HUES64 (cell line): ENCODE measurements around the gene SH2D5.

ENCODE experiments used
- H3K27ac ChIP-seq: 2 replicates; pipeline ENCODE4 v1.7.0; 2013; ENCODE audit warnings: low read depth, low read length, inconsistent platforms
- H3K27me3 ChIP-seq: 2 replicates; pipeline ENCODE4 v1.6.1; 2013; ENCODE audit warnings: mild to moderate bottlenecking, low read length; ENCODE audit not compliant: insufficient read depth
- H3K36me3 ChIP-seq: 2 replicates; pipeline ENCODE4 v1.6.1; 2013; ENCODE audit warnings: mild to moderate bottlenecking, low read length; ENCODE audit not compliant: insufficient read depth
- H3K4me1 ChIP-seq: 2 replicates; pipeline ENCODE4 v1.6.1; 2013; ENCODE audit warnings: mild to moderate bottlenecking, low read length, moderate library complexity; ENCODE audit not compliant: insufficient read depth
- H3K4me3 ChIP-seq: 2 replicates; pipeline ENCODE4 v1.5.1; 2013; ENCODE audit warnings: mild to moderate bottlenecking, low read length, moderate library complexity
- H3K9ac ChIP-seq: 2 replicates; pipeline ENCODE4 v1.6.1; 2013; ENCODE audit warnings: mild to moderate bottlenecking, low read depth, low read length
- H3K9me3 ChIP-seq: 2 replicates; pipeline ENCODE4 v1.6.1; 2013; ENCODE audit warnings: low read depth, low read length; ENCODE audit not compliant: insufficient read depth
- WGBS: fragments of 150-250, 120-280 bp; methylation state at CpG from one replicate; pipeline ENCODE4 v1.1.7; 2013; ENCODE audit warnings: missing lambda C conversion rate; 5-methylcytosine and 5-hydroxymethylcytosine counted together

SH2D5 gene

DNA sequence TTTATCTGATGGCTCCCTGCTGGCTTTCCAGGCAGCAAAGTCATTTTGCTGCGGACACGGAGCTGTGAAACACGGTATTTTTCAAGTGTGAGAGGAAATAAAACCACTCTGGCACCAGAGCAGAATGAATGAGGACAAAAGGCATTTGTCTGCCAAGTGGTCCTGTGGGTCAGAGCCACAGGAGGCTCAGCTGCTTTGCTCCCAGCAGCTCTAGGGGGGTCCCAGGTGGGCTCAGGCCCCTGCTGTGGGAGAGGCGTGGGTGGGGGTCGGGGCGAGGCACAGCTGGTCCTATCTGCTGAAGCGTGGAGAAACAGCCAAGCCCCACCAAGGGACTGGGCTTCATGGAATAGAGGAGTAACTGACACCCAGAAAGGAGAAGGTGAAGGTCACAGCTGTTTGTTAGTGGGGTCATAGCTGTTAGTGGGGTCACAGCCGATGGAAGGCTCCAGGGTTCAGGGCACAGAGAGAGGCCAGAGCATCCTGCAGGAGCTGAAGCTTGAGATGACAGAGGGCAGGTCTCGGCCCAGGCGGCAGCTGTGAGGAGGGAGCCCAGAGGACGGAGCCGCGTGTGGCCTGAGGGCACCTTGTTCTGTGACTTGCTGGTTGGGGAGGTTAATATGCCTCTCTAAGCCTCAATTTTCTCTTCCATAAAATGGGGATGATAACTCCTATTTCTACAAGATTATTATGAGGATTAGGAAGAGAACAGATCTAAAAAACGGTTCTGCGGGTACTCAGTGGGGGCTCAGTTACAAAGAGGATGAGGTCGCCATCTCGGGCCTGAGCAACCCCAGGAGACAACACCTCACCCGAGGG, 21.8 kb downstream of the SH2D5 start:
- H3K36me3 ChIP-seq, result peaks cover 25% of the 10 kb centered on the region; the same call in 1 of the 2 replicates
- H3K4me1 ChIP-seq, result no peaks in the 10 kb centered on the region
- 87% methylated on average over 18 of the region's 18 CpGs for WGBS
- H3K27me3 ChIP-seq, result no peaks in the 10 kb centered on the region
- H3K9ac ChIP-seq, result no peak overlapping the region
- H3K27ac ChIP-seq, result no peak overlapping the region
- H3K4me3 ChIP-seq, result no peak overlapping the region
- H3K9me3 ChIP-seq, result no peaks in the 10 kb centered on the region

DNA sequence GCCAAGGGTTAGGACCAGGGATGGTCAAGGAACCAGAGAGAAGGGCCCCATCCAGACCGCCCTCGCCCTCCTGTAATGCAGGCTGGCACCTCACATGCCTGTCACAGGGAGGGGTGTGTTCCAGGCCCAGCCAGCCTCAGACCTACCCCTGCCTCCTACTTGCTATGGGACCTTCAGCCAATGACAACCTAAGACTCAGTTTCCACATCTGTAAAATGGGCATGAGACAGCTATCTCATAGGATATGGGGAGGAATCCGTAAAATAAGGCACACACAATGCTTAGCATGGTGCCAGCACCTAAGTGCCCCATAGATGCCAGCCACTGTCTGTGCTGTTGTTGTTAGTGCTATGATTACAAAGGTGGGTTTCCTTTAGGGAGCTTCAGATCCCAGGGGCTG, 22.6 kb downstream of the SH2D5 start:
- H3K36me3 ChIP-seq, result peaks cover 23% of the 10 kb centered on the region; the same call in 1 of the 2 replicates
- H3K4me3 ChIP-seq, result no peak overlapping the region
- 96% methylated on average over 3 of the region's 3 CpGs for WGBS
- no peaks in the 10 kb centered on the region for H3K27me3 ChIP-seq
- no peak overlapping the region for H3K27ac ChIP-seq
- H3K4me1 ChIP-seq, result no peaks in the 10 kb centered on the region
- no peaks in the 10 kb centered on the region for H3K9me3 ChIP-seq
- no peak overlapping the region for H3K9ac ChIP-seq

DNA sequence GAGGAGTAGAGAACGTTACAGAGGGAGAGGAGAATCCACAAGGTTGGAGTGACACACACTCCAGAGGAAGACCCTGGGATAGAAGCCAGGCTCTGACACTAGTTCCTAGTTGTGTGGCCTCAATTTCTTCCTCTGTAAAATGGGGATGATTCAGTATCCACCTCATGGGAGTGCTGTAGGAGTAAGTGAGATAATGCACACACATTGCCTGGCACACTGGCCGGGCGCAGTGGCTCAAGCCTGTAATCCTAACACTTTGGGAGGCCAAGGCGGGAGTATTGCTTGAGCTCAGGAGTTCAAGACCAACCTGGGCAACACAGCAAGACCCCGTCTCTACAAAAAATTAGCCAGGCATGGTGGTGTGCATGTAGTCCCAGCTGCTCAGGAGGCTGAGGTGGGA, 23.6 kb downstream of the SH2D5 start:
- Histone ChIP-seq H3K27me3 (no peaks in the 10 kb centered on the region), H3K4me1 (no peaks in the 10 kb centered on the region), H3K27ac (no peak overlapping the region), H3K36me3 (peaks cover 22% of the 10 kb centered on the region; the same call in 1 of the 2 replicates), H3K9ac (no peak overlapping the region), H3K9me3 (no peaks in the 10 kb centered on the region), H3K4me3 (no peak overlapping the region)
- WGBS, result 89% methylated on average over 5 of the region's 5 CpGs

DNA sequence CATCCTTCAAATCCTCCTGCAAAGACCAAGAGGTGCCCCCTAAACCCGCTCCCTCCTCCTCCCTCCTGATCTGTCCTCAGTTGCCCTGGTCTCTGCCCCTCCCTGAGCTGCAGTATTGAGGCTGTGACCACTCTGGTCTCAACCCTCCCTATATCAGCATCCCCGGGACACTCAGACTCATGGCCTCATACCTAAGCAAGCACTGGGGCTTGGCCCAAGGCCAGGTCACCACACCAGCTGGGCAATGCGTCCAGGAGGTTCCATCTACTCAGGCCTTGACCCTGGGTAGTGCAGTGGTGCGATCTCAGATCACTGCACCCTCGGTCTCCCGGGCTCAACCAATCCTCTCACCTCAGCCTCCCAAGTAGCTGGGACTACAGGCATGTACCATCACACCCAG, 24.4 kb downstream of the SH2D5 start:
- Histone ChIP-seq H3K9ac (no peak overlapping the region), H3K9me3 (no peaks in the 10 kb centered on the region), H3K27ac (no peak overlapping the region), H3K36me3 (peaks cover 22% of the 10 kb centered on the region; the same call in 1 of the 2 replicates), H3K4me1 (no peaks in the 10 kb centered on the region), H3K27me3 (no peaks in the 10 kb centered on the region), H3K4me3 (no peak overlapping the region)
- 92% methylated on average over 6 of the region's 6 CpGs for WGBS

DNA sequence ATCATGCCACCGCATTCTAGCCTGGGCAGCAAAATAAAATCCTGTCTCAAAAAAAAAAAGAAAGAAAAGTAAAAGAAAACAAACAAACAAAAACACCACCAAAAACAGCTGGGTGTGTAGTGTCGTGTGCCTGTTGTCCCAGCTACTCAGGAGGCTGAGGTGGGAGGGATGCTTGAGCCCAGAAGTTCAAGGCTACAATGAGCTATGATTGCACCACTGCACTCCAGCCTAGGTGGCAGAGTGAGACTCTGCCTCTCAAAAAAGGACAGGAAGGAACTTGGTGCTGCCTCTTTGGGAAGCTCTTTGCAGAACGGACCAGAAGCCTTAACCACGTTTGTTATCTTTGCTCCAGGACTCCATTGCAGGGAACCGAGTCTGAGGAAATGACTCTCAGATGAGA, 25.7 kb downstream of the SH2D5 start:
- H3K9me3 ChIP-seq, result no peaks in the 10 kb centered on the region
- no peaks in the 10 kb centered on the region for H3K27me3 ChIP-seq
- 87% methylated on average over 4 of the region's 5 CpGs for WGBS
- no peak overlapping the region for H3K27ac ChIP-seq
- H3K4me1 ChIP-seq, result no peaks in the 10 kb centered on the region
- peaks cover 22% of the 10 kb centered on the region; the same call in 1 of the 2 replicates for H3K36me3 ChIP-seq
- no peak overlapping the region for H3K9ac ChIP-seq
- no peak overlapping the region for H3K4me3 ChIP-seq

DNA sequence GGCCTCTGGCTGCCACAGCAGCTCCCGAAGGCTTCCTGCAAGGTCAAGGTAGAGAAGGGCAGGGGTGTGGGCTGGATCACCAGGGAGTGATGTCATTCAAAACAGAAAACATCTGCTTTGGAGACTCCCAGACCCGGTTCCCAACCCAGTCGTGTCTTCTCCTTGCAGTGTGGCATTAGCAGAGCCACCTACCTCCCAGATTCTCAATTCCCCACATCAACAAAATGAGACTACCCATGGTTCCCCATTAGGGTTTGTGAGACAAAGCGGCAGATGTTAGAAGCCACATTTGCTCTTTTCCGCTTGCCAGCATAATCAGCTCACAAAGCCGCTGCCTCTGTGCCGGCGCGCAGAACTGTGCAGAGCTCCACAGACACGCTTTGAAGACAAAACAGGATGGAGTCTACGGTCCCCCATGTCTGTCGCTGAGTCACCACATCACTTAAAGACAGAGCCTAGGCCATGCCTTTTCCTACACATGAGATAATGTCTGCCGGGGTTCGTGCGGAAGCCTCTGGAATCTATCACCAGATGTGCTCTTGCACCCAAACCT, 27.2 kb downstream of the SH2D5 start:
- Histone ChIP-seq H3K27ac (no peak overlapping the region), H3K27me3 (no peaks in the 10 kb centered on the region)

DNA sequence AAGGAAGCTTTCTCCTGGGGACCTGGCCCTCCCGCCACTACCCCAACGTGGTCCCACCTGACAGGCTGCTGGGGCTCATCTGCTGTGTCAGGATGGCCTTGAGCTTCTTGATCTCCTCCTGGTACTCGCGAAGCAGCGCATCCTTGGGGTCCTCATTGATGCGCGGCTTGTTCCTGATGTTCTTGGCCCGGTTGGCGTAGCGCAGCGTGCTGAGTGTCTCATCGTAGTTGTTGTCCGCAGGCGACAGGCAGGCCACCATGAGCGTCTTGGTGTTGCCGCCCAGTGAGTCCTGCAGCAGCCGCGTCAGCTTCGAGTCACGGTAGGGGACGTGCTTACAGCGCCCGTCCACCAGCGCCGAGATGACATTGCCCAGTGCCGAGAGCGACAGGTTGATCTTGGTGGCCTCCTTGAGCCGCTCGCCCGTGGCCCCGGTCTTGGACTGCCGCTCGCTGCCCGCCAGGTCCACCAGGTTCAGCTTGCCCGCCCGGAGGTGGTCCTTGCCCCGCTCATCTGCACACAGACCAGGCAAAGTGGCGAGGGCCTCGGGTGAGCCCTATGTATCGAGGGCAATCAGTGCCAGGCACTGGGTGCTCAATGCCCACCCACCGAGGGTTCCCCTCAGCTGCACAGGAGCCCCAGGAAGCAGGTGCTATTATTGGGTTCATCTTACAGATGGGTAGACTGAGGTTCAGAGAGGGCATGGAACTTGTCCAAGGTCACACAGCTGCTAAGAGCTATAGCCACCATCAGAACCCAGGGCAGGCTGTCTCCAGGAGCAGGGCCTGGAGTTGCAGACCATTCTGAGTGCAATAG, 27.9 kb downstream of the SH2D5 start:
- Histone ChIP-seq H3K9me3 (no peaks in the 10 kb centered on the region), H3K9ac (no peak overlapping the region), H3K27me3 (no peaks in the 10 kb centered on the region), H3K27ac (no peak overlapping the region), H3K4me3 (no peak overlapping the region), H3K36me3 (peaks cover 16% of the 10 kb centered on the region; the same call in 1 of the 2 replicates), H3K4me1 (no peaks in the 10 kb centered on the region)
- WGBS, result 95% methylated on average over 41 of the region's 41 CpGs

More for the DNA sequence above, 27.2 kb downstream of the SH2D5 start:
- Histone ChIP-seq H3K4me3 (no peak overlapping the region), H3K9ac (no peak overlapping the region), H3K9me3 (no peaks in the 10 kb centered on the region), H3K36me3 (peaks cover 22% of the 10 kb centered on the region; the same call in 1 of the 2 replicates), H3K4me1 (no peaks in the 10 kb centered on the region)
- WGBS, result 95% methylated on average over 15 of the region's 15 CpGs

DNA sequence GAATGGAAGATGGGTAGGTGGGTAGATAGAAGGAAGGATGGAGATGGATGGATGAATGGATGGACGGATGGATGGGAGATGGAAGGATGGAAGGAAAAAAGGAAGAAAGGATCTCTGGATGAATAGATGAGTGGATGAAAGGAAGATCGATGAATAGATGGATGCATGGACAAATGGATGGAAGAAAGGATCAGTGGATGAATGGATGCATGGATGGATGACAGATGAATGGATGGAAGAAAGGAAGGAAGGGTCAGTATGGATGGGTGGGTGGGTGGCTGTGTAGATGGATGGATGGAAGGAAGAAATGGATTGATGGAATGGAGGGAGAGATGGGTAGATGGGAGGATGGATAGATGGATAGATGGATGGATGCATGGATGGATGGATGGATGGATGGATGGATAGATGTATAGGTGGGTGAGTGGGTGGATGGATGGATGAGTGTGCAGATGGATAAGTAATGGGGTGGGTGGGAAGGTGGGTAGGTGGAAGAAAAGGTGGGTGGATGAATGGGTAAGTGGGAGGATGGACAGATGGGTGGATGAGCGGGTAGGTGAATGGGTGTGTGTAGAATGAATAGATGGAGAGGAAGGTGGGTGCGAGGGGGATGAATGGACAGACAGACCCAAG, 29.3 kb downstream of the SH2D5 start:
- Histone ChIP-seq H3K4me3 (no peak overlapping the region), H3K9me3 (no peaks in the 10 kb centered on the region), H3K9ac (no peak overlapping the region), H3K27me3 (no peaks in the 10 kb centered on the region), H3K36me3 (peaks cover 9% of the 10 kb centered on the region; the same call in 1 of the 2 replicates), H3K27ac (no peak overlapping the region), H3K4me1 (no peaks in the 10 kb centered on the region)
- WGBS, result 84% methylated on average over 4 of the region's 4 CpGs

DNA sequence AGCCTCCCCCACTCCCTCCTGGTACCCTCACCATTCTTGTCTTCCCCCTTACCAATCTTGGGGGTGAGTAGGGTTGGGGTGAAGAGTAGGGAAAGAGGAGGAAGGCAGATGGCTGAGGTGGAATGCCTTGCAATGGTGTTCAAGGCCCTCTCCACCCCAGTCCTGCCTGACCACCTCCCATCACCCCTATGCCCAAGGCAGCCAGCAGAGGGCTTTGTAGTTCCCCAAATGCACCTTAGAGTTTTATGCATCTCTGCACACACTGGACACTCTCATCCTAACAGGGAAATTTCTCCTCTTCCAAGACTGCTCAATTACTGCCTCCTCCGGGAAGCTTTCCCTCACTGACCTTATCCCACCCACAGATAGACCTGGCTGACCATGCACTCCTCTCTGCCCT, 30.1 kb downstream of the SH2D5 start:
- 0 out of 2 replicates have a peak, but pooled peaks cover under 1% of the 10 kb centered on the region for H3K4me1 ChIP-seq
- H3K27ac ChIP-seq, result no peak overlapping the region
- H3K9ac ChIP-seq, result no peak overlapping the region
- H3K4me3 ChIP-seq, result no peak overlapping the region
- H3K36me3 ChIP-seq, result peaks cover 4% of the 10 kb centered on the region; the same call in 1 of the 2 replicates
- WGBS, result 92% methylated on average over 1 of the region's 1 CpG
- no peaks in the 10 kb centered on the region for H3K27me3 ChIP-seq
- no peaks in the 10 kb centered on the region for H3K9me3 ChIP-seq

DNA sequence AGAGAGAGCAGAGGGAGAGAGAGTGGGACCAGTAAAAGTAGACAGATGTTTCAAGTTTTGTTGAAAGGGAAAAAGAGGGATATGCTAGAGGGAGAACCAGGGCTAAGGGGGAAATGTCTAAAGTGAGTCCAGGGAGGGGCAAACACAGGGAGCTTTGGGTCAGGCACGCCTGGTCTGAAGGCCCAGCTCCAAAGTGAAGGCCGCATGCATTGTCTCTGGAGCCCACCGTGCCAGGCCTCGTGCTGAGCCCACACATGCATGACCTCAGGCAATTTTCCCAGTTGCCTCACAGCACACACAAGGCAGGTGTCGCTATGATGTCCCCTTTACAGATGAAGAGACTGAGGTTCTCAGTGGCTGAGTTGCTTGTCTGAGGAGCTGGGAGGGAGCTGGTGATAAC, 30.7 kb downstream of the SH2D5 start:
- Histone ChIP-seq H3K27me3 (no peaks in the 10 kb centered on the region), H3K9ac (no peak overlapping the region), H3K36me3 (no peaks in the 10 kb centered on the region; the same call in 1 of the 2 replicates), H3K4me3 (no peak overlapping the region), H3K27ac (no peak overlapping the region), H3K9me3 (no peaks in the 10 kb centered on the region), H3K4me1 (0 out of 2 replicates have a peak, but pooled peaks cover 3% of the 10 kb centered on the region)
- WGBS, result 90% methylated on average over 5 of the region's 5 CpGs
